KG1 (cell line): ENCODE data around the gene ARPC5L.
"Not testable (repeated sequence)": the region's sequence is repeated elsewhere in the genome, so short reads cannot be mapped to it uniquely, and the experiment has no call there.

Experiments used
- DNase-seq: peaks from one replicate; lab custom pipeline; 2025; lab: John Stamatoyannopoulos, UW

The ARPC5L gene

GRCh38 chr9:124841075-124841821, 20.7 kb upstream of the ARPC5L start:
- no peak for DNase-seq

GRCh38 chr9:124843456-124844034, 18.4 kb upstream of the ARPC5L start:
- no peak for DNase-seq

GRCh38 chr9:124844291-124844690, 17.6 kb upstream of the ARPC5L start:
- DNase-seq = no peak

- DNase-seq = not testable (repeated sequence)
Measured at GRCh38 chr9:124846467-124846866, 15.5 kb upstream of the ARPC5L start.

- no peak for DNase-seq
Measured at GRCh38 chr9:124846969-124847368, 15.0 kb upstream of the ARPC5L start.

- DNase-seq = no peak
Measured at GRCh38 chr9:124849801-124850200, 12.1 kb upstream of the ARPC5L start.

- no peak for DNase-seq
Measured at GRCh38 chr9:124852121-124852828, 9.7 kb upstream of the ARPC5L start.

GRCh38 chr9:124852829-124853531, 8.9 kb upstream of the ARPC5L start, which contains the start of gene WDR38:
WDR38 (plus strand) TSS chr9:124853460; CDS start chr9:124853532, 72 bp downstream.
- peak; percentile 78 for DNase-seq

GRCh38 chr9:124853605-124854143, 8.3 kb upstream of the ARPC5L start:
- DNase-seq = no peak

GRCh38 chr9:124854161-124854560, 7.8 kb upstream of the ARPC5L start:
- no peak for DNase-seq

GRCh38 chr9:124854822-124855221, 7.1 kb upstream of the ARPC5L start:
- DNase-seq = no peak

- DNase-seq = no peak
Measured at GRCh38 chr9:124855566-124855943, 6.4 kb upstream of the ARPC5L start.

GRCh38 chr9:124855944-124856765, 5.8 kb upstream of the ARPC5L start:
- DNase-seq = no peak

GRCh38 chr9:124857533-124858162, 4.3 kb upstream of the ARPC5L start:
- DNase-seq = no peak

GRCh38 chr9:124858330-124859046, 3.4 kb upstream of the ARPC5L start:
- DNase-seq = no peak

GRCh38 chr9:124859803-124860581, 1.9 kb upstream of the ARPC5L start:
- DNase-seq = no peak

GRCh38 chr9:124860582-124861341, 1.2 kb upstream of the ARPC5L start:
- no peak for DNase-seq

- no peak for DNase-seq
Measured at GRCh38 chr9:124863371-124863871, 1.5 kb downstream of the ARPC5L start.
